ENCODE results near the gene C12orf57.

C12orf57 gene

GRCh38 chr12:6987956-6988553 lies 44.2 kb downstream of the C12orf57 start:
- in situ Hi-C loops (cut with MboI; ENCODE audit: low sequenced_read_pairs) = no loop called here
